ENCODE data around the gene DMRT1.
"Not testable (repeated sequence)": the region's sequence is repeated elsewhere in the genome, so short reads cannot be mapped to it uniquely, and the experiment has no call there.

DMRT1 gene

DNA sequence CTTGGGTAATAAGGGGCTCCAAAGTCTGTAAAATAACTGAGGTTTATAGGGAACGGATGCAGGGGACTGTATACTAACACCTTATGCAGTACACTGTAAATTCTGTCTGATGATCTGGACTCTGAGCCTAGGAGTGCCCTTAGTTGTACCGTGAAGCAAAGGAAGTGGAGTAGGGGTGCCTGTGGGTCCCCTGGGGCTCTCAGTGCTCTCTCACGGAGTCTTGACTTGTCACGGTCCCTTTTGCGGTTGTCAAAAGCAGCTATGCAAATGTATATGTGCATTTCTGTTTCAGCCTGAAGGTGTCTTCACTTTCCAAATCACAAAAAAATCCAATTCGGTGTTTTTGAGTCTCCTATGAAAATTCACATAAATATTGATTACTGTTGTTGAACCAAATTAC lies 17.8 kb downstream of the DMRT1 start:
- no peak for DNase-seq (ENCODE audit: low spot score)

DNA sequence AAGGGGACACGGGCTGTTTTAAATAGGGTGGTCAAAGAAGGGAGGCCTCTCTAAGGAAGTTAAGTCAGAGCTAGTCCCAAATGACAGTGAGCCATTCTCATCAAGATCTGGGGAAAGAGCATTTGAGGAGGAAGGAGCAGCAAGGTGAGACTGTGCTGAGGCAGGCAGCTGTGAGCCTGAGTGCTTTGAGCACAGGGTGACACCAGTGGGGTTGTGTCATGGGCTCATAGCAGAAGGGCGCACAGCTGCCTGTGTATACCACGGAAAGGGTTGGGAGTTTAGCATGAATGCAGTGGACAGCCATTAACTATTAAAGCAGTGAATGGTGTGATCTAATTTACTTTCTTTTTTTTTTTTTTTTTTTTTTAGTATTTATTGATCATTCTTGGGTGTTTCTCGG lies 19.2 kb downstream of the DMRT1 start:
- no peak for DNase-seq (ENCODE audit: low spot score)

DNA sequence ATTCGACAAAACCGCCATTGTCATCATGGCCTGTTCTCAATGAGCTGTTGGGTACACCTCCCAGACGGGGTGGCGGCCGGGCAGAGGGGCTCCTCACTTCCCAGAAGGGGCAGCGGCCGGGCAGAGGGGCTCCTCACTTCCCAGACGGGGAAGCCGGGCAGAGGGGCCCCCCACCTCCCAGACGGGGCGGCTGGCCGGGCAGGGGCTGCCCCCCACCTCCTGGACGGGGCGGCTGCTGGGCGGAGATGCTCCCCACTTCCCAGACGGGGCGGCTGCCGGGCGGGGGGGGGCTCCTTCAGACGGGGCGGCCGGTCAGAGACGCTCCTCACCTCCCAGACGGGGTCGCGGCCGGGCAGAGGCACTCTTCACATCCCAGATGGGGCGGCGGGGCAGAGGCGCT lies 20.0 kb downstream of the DMRT1 start:
- DNase-seq (ENCODE audit: low spot score) = not testable (repeated sequence)

DNA sequence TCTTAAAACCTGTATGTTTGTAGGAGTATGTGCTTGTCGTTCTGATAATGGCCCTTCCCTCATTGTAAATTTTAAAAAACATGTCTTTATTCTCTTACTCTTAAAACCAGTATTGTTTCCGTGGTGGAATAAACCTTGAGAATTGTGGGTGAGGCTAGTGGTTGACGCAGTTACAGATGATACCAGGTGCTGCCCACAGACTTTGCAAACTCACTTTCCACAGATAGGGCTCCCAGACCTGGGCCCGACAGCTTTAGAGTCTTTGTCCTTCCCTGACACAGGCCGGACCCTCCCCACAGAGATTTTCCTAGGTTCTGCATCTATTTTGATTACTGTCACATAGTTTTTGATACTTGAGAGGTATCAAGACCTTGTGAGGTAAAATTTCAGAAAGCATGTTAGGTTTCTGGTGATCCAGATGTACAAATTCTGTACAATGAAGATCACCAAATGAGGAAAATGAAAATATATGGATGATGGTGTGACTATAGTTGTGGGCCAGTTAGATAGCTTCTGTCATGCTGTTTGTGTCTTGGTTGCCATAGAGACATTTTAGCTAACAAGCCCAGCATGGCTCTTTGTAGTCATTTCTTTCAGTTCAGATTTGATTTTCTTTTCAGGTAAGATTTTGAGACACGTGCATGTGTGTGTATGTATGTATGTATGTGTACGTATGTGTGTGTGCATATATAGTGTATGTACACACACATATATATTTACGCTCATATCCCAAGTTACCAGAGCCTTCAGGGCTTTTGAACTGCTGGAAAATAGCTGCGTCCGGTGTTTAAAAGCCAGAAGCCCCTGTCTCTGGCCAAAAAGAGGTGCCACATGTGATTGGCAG lies 33.8 kb downstream of the DMRT1 start:
- DNase-seq (ENCODE audit: low spot score) = no peak

DNA sequence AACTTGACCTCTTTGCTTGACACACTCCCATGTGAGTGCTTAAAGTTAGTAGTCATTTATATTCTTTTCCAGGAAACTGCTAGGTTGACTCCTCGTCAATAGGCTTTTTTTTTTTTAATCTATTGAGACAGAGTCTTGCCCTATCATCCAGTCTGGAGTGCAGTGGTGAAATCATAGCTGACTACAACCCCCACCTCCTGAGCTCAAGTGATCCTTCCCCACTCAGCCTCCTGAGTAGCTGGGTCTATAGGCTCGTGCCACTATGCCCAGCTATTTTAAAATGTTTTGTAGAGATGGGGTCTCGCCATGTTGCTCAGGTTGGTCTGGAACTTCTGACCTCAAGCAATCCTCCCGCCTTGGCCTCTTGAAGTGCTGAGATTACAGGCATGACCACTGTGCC lies 34.9 kb downstream of the DMRT1 start:
- DNase-seq (ENCODE audit: low spot score) = no peak

DNA sequence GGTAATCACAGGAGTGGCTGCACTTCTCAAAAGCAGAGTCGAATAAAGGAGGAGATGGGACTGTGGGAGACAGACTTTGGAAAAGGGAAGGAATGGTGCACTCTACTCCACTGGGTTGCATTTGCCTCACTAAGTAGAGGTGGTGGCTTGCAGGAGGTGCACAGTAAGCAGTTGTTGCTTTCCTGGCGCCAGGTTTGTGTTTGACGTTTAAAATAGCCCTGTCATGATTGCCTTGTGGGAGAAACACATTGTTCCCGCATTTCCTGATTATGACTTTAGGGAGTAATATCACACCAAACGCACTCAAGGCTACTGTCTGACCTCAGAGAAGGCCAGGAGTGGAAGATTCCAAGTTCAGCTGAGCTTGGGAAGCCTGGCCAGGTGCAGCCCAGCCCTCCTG lies 36.7 kb downstream of the DMRT1 start:
- no peak for DNase-seq (ENCODE audit: low spot score)

DNA sequence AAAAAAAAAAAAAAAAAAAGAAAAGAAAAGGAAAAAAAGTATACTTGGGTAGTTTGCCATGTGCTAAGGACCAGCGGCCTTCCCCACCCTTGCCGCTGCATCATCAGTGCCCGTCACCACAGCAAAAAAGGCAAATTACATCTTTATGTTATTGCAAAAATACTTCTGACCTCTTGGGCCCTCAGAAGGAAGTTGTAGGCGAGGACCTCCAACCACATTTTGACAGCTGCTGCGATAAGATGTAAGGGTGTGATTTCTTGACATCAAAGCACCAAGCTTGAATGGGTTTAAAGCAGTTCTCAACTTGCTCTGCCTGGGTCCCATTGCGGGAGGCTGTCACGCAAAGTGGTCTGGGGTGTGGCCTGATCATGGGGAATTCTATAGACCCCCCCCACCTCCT lies 39.2 kb downstream of the DMRT1 start:
- DNase-seq (ENCODE audit: low spot score) = no peak

DNA sequence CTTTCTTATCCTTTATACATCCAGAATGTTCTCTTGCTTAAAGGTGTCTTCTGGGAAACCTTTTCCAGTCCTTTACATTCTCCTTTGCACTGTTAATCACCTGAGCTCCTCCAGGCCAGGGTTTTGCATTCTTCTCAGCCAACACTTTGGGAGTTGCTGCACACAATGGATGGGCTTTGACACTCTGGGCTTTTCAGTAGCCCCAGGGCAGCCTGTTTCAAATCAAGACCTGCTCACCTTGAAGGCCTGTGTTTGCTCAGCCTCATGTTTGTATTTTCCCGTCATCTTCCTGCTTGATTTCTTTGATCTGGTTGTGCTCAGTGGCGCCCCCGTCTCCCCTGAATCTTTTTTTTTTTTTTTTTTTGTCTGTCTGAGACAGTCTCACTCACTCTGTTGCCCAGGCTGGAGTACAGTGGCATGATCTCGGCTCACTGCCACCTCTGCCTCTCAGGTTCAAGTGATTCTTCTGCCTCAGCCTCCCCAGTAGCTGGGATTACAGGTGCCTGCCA lies 41.0 kb downstream of the DMRT1 start:
- DNase-seq (ENCODE audit: low spot score) = no peak

DNA sequence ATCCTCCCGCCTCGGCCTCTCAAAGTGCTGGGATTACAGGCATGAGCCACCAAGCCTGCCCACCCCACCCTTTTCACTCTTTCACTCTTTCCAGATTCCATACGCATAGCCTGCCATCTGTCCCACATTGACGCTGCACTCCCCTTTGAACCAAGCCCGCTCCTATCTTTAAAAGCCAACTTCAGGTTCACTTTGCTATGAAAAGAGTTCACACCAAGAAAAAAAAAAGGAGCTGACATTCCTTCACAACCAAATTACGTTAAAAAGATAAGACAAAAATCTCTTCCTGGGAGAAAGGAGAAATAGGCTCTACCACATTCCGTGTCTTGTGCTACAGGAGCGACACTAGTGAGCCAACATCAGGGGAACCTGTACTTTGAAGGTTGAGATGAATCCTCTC lies 41.5 kb downstream of the DMRT1 start:
- no peak for DNase-seq (ENCODE audit: low spot score)

DNA sequence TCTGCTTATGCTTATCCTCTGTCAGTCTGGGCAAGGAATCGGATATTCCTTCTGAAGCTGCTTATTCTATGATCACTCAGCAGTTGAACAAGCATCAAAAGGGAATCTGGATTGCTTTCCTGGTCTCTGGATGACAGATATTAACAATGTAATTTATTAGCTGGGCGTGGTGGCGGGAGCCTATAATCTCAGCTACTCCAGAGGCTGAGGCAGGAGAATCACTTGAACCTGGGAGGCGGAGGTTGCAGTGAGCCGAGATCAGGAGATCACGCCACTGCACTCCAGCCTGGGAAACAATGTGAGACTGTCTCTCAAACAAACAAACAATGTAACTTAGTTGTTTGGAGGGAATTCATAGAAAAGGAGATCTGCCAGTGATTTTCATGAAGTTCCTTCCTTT lies 45.4 kb downstream of the DMRT1 start:
- no peak for DNase-seq (ENCODE audit: low spot score)

DNA sequence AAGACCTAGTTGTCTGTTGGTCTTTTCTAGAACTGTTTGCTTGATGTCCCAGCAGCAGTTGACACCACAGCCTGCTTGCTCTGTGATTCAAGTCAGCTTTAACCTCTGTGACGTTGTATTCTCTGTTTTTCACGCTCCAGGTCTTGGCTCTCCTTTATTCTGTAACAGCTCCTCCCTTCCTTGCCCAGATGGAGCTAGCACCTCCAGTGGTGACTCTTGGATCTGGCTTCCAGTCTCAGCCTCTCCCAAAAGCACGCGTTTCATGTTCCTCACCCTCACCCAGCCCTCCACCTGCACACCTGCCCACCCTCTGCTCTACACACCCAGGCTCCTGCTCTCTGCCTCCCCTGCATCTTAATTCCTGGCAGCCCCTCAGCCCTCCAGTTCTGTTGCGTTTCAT lies 50.6 kb downstream of the DMRT1 start:
- no peak for DNase-seq (ENCODE audit: low spot score)

DNA sequence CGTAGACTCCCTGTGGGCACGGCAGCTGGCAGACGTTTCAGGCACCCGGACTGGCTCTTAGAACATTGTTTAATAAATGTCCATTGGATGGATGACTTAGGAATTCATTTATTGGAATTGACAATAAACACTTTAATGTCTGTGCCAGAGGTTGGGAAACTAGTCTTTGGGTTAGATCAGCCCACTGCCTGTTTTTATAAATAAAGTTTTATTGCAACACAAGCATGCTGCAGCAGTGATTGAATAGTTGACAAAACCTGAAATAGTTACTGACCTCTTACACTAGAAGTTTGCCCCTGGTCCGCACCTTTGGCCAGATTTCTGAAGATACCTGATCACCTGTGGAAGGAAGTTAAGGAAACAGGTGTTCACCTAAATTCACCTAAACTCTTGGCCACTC lies 51.6 kb downstream of the DMRT1 start:
- no peak for DNase-seq (ENCODE audit: low spot score)

DNA sequence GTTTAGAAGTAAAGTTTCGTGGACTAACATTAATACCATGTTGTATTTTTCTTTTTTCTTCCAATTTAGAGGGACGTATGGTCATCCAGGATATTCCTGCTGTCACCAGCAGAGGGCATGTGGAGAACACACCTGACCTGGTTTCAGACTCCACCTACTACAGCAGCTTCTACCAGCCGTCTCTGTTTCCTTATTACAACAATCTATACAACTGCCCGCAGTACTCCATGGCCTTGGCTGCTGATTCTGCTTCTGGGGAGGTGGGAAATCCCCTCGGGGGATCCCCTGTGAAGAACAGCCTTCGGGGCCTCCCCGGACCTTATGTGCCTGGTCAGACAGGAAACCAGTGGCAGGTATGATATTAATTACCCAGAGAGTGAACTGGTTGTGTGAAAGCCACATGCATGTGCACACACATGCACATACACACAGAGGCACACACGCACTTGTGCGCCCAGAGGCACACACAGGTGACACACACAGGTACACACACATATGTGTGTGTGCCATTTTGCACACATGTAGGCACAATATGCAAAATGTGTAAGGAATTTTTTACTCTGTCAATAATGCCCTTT lies 52.4 kb downstream of the DMRT1 start:
- peak; percentile 75 for DNase-seq (ENCODE audit: low spot score)

DNA sequence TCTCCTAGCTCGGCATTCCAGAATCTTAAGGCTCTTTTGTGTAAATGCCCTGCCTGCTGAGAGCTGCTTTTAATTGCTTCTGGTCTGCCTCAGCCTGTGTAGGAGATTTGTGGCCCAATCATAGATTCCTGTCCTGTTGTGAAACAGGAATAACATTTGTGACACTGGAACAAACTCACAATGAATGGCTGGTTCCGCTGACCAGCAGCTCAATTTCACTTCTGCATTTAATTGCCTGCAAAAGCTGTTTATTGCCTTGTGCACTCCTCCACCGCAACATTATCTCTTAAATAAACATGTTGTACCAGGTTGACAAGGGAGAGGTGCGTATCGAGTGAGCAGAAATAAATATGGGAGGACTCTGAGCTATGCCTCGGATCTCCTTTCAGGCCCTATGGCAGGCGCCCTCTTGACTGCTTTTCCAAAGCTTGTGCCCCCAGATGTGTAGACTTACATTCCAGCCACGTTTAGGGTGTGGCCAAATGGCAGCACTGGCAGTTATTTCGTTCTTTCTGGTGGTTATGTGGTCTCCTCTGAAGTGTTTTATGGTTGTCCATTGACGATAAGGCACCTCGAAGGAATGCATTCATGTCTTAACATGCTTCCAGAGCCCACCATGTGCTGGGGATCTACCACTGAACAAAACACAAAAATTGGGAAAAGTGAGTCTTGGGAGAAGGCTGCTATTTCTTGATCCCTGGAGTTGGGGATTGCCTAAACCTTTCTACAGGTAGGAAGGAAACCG lies 58.1 kb downstream of the DMRT1 start:
- peak; percentile 61 for DNase-seq (ENCODE audit: low spot score)

DNA sequence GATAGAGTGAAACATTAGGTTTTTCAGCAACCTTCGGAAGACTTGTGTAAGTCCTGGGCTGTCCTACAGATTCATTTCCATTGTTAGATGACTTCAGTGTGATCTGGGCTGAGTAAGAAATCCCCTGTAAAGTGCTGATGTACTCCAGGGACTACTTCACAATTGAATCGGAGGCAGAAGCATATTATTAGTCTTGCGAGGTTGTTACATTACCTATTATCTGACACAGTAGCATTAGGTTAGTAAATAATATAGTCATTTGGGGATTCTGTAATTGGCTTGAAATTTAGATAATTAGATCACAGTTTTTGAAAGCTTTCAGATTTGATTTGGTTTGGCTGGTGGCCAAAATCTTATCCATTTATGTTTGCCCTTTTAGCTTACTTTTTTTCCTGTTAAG lies 62.4 kb downstream of the DMRT1 start:
- DNase-seq (ENCODE audit: low spot score) = no peak

DNA sequence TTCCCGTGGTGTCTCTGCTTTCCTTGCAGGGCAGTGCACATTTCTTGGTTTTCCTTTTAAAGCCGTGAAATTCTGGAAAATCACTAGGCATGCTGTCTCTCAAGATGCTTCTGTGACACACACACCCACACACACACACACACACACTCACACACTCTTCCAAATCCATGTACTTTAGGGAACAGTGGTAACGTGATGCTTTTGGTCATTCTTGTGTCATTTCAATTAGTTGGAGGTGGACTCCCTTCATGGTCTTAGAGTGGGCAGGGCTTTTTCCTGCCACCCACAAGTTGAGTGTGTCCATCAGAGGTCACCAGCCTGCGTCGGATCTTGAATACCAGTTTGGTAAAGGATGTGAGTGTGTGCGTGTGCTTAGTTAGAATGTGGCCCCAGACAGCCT lies 64.4 kb downstream of the DMRT1 start:
- DNase-seq (ENCODE audit: low spot score) = no peak

DNA sequence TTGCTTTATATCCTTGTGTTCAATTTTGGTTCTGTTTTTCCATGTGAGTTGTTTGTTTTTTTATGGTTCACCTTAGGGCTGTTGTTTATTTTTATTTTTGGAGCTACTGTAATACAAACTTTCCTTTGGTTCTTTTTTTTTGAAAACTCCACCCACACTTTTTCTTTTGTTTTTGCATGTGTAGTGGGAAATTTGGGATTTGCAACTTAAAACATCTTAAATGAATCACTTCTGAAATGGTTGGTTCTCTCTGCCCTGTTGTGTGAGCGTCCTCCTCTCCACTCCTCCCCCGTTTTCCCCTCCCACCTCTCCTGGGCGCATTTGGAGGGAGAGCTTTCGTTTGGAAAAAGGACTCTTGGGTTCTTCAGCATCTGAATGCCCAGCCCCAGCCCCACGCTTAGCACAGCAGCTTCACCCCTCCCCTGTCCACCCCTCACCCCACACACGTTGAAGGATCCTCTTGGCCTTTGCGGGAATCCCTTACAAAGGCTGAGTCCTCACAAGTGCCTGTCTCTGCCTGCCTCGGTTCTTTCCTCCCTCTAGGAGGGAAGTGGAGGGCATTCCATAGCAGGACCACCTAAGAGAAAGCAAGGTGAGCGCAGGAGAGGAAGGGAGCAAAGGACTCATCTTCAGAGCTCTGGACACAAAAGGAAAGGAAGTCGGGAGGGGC lies 67.2 kb downstream of the DMRT1 start:
- DNase-seq (ENCODE audit: low spot score) = no peak

DNA sequence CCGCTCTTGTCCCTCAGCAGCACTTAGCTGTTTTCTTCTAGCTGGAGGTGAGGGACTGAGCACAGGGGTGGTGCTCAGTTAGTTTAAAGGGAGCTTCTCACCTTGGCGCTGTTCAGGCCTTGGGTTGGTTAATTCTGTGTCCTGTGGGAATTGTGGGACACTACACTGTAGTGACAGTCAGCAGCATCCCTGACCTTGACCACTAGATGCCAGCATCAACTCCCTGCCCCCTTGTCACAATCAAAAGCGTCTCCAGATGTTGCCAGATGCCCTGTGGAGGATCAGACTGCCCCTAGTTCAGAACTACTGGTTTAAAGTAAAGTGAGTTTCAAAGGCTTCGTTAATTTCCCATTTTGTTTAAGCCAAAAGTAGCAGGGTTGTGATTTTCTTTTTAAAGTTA lies 69.5 kb downstream of the DMRT1 start:
- no peak for DNase-seq (ENCODE audit: low spot score)

DNA sequence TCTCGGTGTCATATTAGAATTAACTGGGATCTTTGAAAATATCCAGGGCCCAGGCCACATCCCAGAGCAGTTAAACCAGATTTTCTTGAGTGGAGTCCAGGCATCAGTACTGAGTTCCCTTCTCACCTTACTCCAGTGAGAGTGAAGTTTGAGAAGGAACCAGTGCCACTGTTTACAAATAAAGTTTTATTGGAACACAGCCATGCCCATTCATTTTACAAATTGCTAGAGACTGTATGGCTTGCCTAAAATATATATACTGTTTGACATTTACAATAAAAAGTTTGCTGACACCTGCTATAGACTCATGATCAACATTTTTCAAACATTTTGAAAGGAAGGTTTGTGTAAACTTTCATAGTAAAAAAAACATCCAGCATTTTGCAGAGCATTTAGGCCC lies 71.3 kb downstream of the DMRT1 start:
- DNase-seq (ENCODE audit: low spot score) = no peak

DNA sequence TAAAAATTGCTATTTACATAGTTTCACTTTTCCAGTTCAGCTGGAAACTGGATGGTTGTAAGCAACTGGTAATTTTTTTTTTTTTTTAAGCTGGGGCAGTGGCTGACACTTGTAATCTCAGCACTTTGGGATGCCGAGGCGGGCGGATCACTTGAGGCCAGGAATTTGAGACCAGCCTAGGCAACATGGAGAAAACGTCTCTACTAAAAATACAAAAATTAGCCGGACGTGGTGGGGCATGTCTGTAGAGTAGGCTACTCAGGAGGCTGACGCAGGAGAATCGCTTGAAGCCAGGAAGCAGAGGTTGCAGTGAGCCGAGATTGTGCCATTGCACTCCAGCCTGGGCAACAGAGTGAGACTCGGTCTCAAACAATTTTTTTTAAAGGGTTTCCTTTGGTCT lies 72.0 kb downstream of the DMRT1 start:
- not testable (repeated sequence) for DNase-seq (ENCODE audit: low spot score)

DNA sequence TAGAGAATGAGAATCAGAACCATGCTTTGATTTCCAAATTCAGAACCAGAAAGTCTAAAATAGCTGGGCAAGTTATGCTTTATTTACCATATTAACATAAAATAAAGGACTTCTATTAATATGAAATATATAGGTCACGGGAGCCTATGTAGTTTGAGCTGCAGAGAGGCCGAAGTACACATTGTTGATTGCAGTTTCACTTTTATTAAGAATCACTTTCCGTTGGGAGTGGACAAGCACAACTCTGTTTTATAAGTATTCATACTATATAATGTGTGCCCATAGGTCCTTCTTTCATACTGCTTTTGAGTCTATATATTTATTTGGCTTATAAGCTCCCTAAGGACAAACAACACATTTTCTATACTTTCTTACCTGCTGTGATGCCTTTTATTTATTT lies 76.2 kb downstream of the DMRT1 start:
- no peak for DNase-seq (ENCODE audit: low spot score)

DNA sequence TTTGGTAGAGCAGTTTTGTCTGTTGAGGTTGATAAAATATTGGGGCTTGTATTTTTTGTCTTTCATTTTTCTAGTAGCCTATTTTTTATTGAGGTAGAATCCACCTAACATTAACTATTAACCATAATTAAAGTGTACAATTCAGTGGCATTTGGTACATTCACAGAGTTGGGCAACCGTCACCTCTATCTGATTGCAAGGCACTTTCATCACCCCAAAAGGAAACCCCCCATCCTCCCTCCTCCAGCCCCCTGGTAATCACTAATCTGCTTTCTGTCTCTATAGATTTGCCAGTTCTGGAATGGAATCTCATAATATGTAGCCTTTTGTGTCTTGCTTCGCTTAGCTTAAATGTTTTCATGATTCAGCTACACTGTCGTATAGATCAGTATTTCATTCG lies 79.4 kb downstream of the DMRT1 start:
- no peak for DNase-seq (ENCODE audit: low spot score)

DNA sequence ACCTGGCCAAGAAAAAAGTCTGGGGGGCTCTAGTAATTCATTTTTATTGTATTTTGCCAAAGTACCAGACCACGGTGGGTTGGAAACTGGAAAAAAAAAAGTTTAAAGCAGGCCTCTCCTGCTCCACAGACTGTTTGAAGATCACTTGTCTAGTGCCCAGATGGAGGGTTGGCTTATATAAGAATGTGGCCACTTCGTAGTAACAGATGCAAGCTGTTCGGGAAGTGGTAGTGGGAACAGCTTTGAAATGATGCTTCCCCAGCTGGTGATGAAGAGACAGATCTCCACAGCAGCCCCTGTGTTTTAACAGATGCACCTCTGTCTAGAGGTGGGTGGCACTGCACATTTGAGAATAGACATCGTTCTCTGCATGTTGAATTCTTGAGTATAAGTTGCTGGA lies 80.7 kb downstream of the DMRT1 start:
- DNase-seq (ENCODE audit: low spot score) = no peak
